K562 (cell line): ENCODE data around the gene MTHFR. TPM values are rescaled to one million over a fixed set of nuclear protein-coding genes. Genes with fewer than 3 reads are reported as not detected.
A peak's percentile ranks its signal among the peaks of the same experiment; 100 is the strongest.

Experiments
- BCLAF1 ChIP-seq, 2 experiments: fragments of 450-650 bp in 1 of 2; IDR thresholded peaks; 2 replicates each; pipeline ENCODE4 v1.6.1; 2011 to 2017; ENCODE audit warnings: low read depth in 2 of 2, antibody characterized with exemption in 1 of 2, borderline replicate concordance in 1 of 2, low read length in 1 of 2, mild to moderate bottlenecking in 1 of 2, mixed read lengths in 1 of 2; ENCODE audit not compliant: control insufficient read depth in 1 of 2
- BMI1 ChIP-seq: fragments of 150-350 bp; IDR thresholded peaks from 2 replicates; pipeline ENCODE4 v1.6.1; 2014; ENCODE audit warnings: low read length
- C11orf30 ChIP-seq: fragments of 450-650 bp; IDR thresholded peaks from 2 replicates; pipeline ENCODE4 v1.6.1; 2016; ENCODE audit warnings: low read depth, mild to moderate bottlenecking
- CREBBP ChIP-seq: IDR thresholded peaks from one replicate; pipeline ENCODE4 v1.6.1; 2012; ENCODE audit warnings: low read depth, mild to moderate bottlenecking, control low read depth, inconsistent platforms, low read length
- DIDO1 ChIP-seq: fragments of 450-650 bp; IDR thresholded peaks from 2 replicates; pipeline ENCODE4 v1.6.1; 2016; ENCODE audit warnings: low read depth, missing biosample characterization, missing genetic modification characterization
- ELK1 ChIP-seq: sonication (generic); formaldehyde crosslinking; IDR thresholded peaks from 2 replicates; pipeline ENCODE4 v1.8.1; 2022; ENCODE audit warnings: missing genetic modification reagents
- FOXA3 ChIP-seq, 2 experiments: fragments of 450-650 bp in 1 of 2; sonication (generic) in 1 of 2; formaldehyde crosslinking; IDR thresholded peaks in 1 of 2; conservative IDR thresholded peaks in 1 of 2; 2 replicates each; pipeline versions ENCODE4 v1.4.0 to v1.8.0; 2020 to 2022; ENCODE audit warnings: mild to moderate bottlenecking in 2 of 2, missing genetic modification reagents in 1 of 2
- GTF2A2 ChIP-seq: IDR thresholded peaks from 2 replicates; pipeline ENCODE4 v1.6.1; 2016; ENCODE audit warnings: mild to moderate bottlenecking, missing genetic modification characterization, missing compliant biosample characterization
- HEY1 ChIP-seq: fragments of 250-450 bp; sonication (Bioruptor Pico); IDR thresholded peaks from 2 replicates; pipeline ENCODE4 v1.5.0; 2020; ENCODE audit warnings: mild to moderate bottlenecking, moderate library complexity, borderline replicate concordance
- HNRNPUL1 ChIP-seq: fragments of 200-400 bp; formaldehyde crosslinking; IDR thresholded peaks from 2 replicates; pipeline ENCODE4 v1.6.1; 2017; ENCODE audit warnings: low read length
- HSF4 ChIP-seq: fragments of 250-450 bp; sonication (Bioruptor Pico); IDR thresholded peaks from 2 replicates; pipeline ENCODE4 v2.1.2; 2022; ENCODE audit warnings: mild to moderate bottlenecking, moderate library complexity, borderline replicate concordance
- MTA1 ChIP-seq: fragments of 450-650 bp; IDR thresholded peaks from 2 replicates; pipeline ENCODE4 v1.6.1; 2017; ENCODE audit warnings: borderline replicate concordance
- MYC ChIP-seq, 2 experiments: fragments of 250-450 bp in 1 of 2; sonication (Bioruptor Pico) in 1 of 2; IDR thresholded peaks; 2 replicates each; pipeline versions ENCODE4 v1.5.1 to v1.6.1; 2012 to 2021; ENCODE audit warnings: low read depth in 2 of 2, borderline replicate concordance in 1 of 2, improper control_type of control experiment in 1 of 2, low read length in 1 of 2, mild to moderate bottlenecking in 1 of 2, moderate library complexity in 1 of 2
- POLR3A ChIP-seq: IDR thresholded peaks from 2 replicates; pipeline ENCODE4 v1.6.1; 2011; ENCODE audit warnings: borderline replicate concordance, mild to moderate bottlenecking, moderate library complexity; ENCODE audit not compliant: insufficient read length, insufficient read depth; ENCODE audit errors: extremely low read depth
- SIN3B ChIP-seq: fragments of 450-650 bp; IDR thresholded peaks from 2 replicates; pipeline ENCODE4 v1.6.1; 2017; ENCODE audit warnings: low read depth, mild to moderate bottlenecking, moderate library complexity
- TARDBP ChIP-seq: fragments of 450-650 bp; IDR thresholded peaks from 2 replicates; pipeline ENCODE4 v1.6.1; 2016
- THRAP3 ChIP-seq: fragments of 450-650 bp; IDR thresholded peaks from 2 replicates; pipeline ENCODE4 v1.6.1; 2016; ENCODE audit warnings: mild to moderate bottlenecking, inconsistent platforms, borderline replicate concordance
- ZBTB1 ChIP-seq: sonication (generic); formaldehyde crosslinking; IDR thresholded peaks from 2 replicates; pipeline ENCODE4 v1.8.1; 2023; ENCODE audit warnings: missing genetic modification reagents, low read depth, mild to moderate bottlenecking, borderline replicate concordance
- ZNF140 ChIP-seq: fragments of 250-450 bp; sonication (Bioruptor Pico); IDR thresholded peaks from 2 replicates; pipeline ENCODE4 v1.8.0; 2021; ENCODE audit warnings: moderate library complexity, mild to moderate bottlenecking, inconsistent platforms
- ZNF639 ChIP-seq, 2 experiments: fragments of 200-800 bp in 1 of 2; sonication (Bioruptor generic) in 1 of 2; sonication (generic) in 1 of 2; formaldehyde crosslinking in 1 of 2; IDR thresholded peaks in 1 of 2; conservative IDR thresholded peaks in 1 of 2; 2 replicates each; pipeline versions ENCODE4 v1.5.0 to v1.6.1; 2016 to 2020; ENCODE audit warnings: missing compliant biosample characterization in 1 of 2, missing genetic modification characterization in 1 of 2, missing genetic modification reagents in 1 of 2
- polyA plus RNA-seq, 8 experiments: library from polyadenylated mRNA; depleted of rRNA in 4 of 8; stranded (reverse) in 5 of 8; unstranded in 3 of 8; fragments of >200 nt; fragmentation: Nextera tagmentation in 2 of 8; fragmentation: Illumina TruSeq in 1 of 8; extraction: Ambion mirVana in 2 of 8; extraction: Trizol in 1 of 8; gene quantifications; 2 replicates each; pipeline versions ENCODE4 v1.2.1 to v1.2.3, GENCODE V29; 2011 to 2014; ENCODE audit warnings: inconsistent platforms in 1 of 8, missing spikeins in 1 of 8
- total RNA-seq, 7 experiments: library from RNA; depleted of rRNA in 6 of 7; stranded (reverse); fragments of >200 nt in 6 of 7; fragmentation: Illumina TruSeq in 2 of 7; extraction: Trizol in 2 of 7; gene quantifications; 2 replicates each; pipeline versions ENCODE4 v1.2.1 to v1.2.3, GENCODE V29; 2011 to 2021; ENCODE audit warnings: low replicate concordance in 1 of 7

MTHFR gene
- total and polyA plus RNA-seq, 9 of the 15 experiments (the other 6 are each of a cell fraction or from before 2014, with no cell fraction given), result 5.0 to 104 (median 62.6) TPM

- no peak for TF ChIP-seq HNRNPUL1
- peak in 1 of 2 experiments; percentile 48; a peak in 1 of 4 replicates for TF ChIP-seq FOXA3 (CRISPR knock-in tag; conservative IDR thresholded peaks at IDR 0.05 in 1 of 2, IDR thresholded peaks at IDR 0.05 in 1 of 2)
- TF ChIP-seq ELK1 (CRISPR knock-in tag), result no peak
- TF ChIP-seq GTF2A2 (tag), result no peak
- TF ChIP-seq ZNF140 (CRISPR knock-in tag), result no peak
- no peak for TF ChIP-seq SIN3B
- peak; percentile 69; the same call in 1 of the 2 replicates for TF ChIP-seq HSF4
- no peak for TF ChIP-seq CREBBP
- TF ChIP-seq ZBTB1 (CRISPR knock-in tag), result 0 out of 2 replicates have a peak, but pooled peaks have one; percentile 13
- TF ChIP-seq POLR3A, result no peak
- peak; percentile 9; the same call in 1 of the 2 replicates for TF ChIP-seq DIDO1 (tag)
- TF ChIP-seq C11orf30, result no peak
- TF ChIP-seq MYC (IDR thresholded peaks at IDR 0.05; ENCODE audit: low read depth, low read length), result no peak
- no peak for TF ChIP-seq MYC (CRISPR knock-in tag; IDR thresholded peaks at IDR 0.05; ENCODE audit: borderline replicate concordance, low read depth)
- TF ChIP-seq TARDBP, result no peak
- no peak for TF ChIP-seq THRAP3
- no peak for TF ChIP-seq HEY1 (CRISPR knock-in tag)
- peak; percentile 52; the same call in 1 of the 2 replicates for TF ChIP-seq BMI1
- peak in 1 of 2 experiments; percentile 0; a peak in 1 of 4 replicates for TF ChIP-seq ZNF639 (CRISPR knock-in tag; conservative IDR thresholded peaks at IDR 0.05 in 1 of 2, IDR thresholded peaks at IDR 0.05 in 1 of 2)
- TF ChIP-seq MTA1, result peak; percentile 83; the same call in 1 of the 2 replicates
- 0 out of 4 replicates have a peak, but pooled peaks of 1 of the 2 experiments have one; percentile 27 for TF ChIP-seq BCLAF1 (IDR thresholded peaks at IDR 0.05; ENCODE audit: borderline replicate concordance in 1 of 2, control insufficient read depth in 1 of 2, low read depth in 2 of 2, low read length in 1 of 2)
Observed at GRCh38 chr1:11806307-11806936, 658 bp upstream of the MTHFR start (continued).
